Spleen (tissue), 11 donors: ENCODE data around the gene LEKR1. TPM values are rescaled to one million over a fixed set of nuclear protein-coding genes. Genes with fewer than 3 reads are reported as not detected.
A peak's percentile ranks its signal among the peaks of the same experiment; 100 is the strongest.

ENCODE experiments used
- DNase-seq: peaks from one replicate; pipeline ENCODE4 v3.0.0-alpha.2; 2020
- H3K27ac ChIP-seq, 8 donors: fragments of 200-600 bp; sonication (generic) in 7 of 8; 1 replicate in 4 of 8; 2 replicates in 4 of 8; pipeline versions ENCODE4 v1.5.0 to v1.8.0; 2016 to 2021; ENCODE audit warnings: inconsistent platforms in 4 of 8, mild to moderate bottlenecking in 4 of 8, moderate library complexity in 1 of 8
- H3K27me3 ChIP-seq, 7 donors: fragments of 200-600 bp; sonication (generic) in 6 of 7; replicated peaks in 1 of 7; 1 replicate in 4 of 7; 2 replicates in 3 of 7; pipeline versions ENCODE4 v1.5.0 to v1.8.0; 2016 to 2021; ENCODE audit warnings: inconsistent platforms in 3 of 7, mild to moderate bottlenecking in 1 of 7
- H3K36me3 ChIP-seq, 6 donors: fragments of 200-600 bp; sonication (generic) in 5 of 6; 1 replicate in 4 of 6; 2 replicates in 2 of 6; pipeline versions ENCODE4 v1.5.0 to v1.8.0; 2016 to 2021; ENCODE audit warnings: inconsistent platforms in 2 of 6
- H3K4me1 ChIP-seq, 6 donors: fragments of 200-600 bp; sonication (generic) in 5 of 6; 1 replicate in 3 of 6; 2 replicates in 3 of 6; pipeline versions ENCODE4 v1.5.0 to v1.8.0; 2016 to 2021; ENCODE audit warnings: inconsistent platforms in 3 of 6
- H3K4me3 ChIP-seq, 8 donors: fragments of 200-600 bp; sonication (generic) in 7 of 8; 1 replicate in 4 of 8; 2 replicates in 4 of 8; pipeline versions ENCODE4 v1.5.0 to v1.8.0; 2016 to 2021; ENCODE audit warnings: inconsistent platforms in 4 of 8, mild to moderate bottlenecking in 4 of 8, moderate library complexity in 2 of 8
- H3K9me3 ChIP-seq, 8 donors: fragments of 200-600 bp; sonication (generic) in 7 of 8; 1 replicate in 4 of 8; 2 replicates in 4 of 8; pipeline versions ENCODE4 v1.5.0 to v1.8.0; 2016 to 2021; ENCODE audit warnings: inconsistent platforms in 4 of 8
- CTCF ChIP-seq, 11 experiments: fragments of 200-600 bp in 7 of 11; fragments of 450-650 bp in 4 of 11; sonication (generic) in 4 of 11; IDR thresholded peaks in 8 of 11; conservative IDR thresholded peaks in 3 of 11; 1 replicate in 7 of 11; 2 replicates in 4 of 11; pipeline versions ENCODE4 v1.4.0 to v1.8.0; 2016 to 2021; ENCODE audit warnings: antibody characterized with exemption in 11 of 11, inconsistent platforms in 4 of 11, mild to moderate bottlenecking in 1 of 11
- POLR2A ChIP-seq, 3 donors: fragments of 450-650 bp; IDR thresholded peaks; one replicate each; pipeline ENCODE4 v1.5.1; 2017; ENCODE audit warnings: antibody characterized with exemption in 3 of 3, mild to moderate bottlenecking in 1 of 3
- POLR2AphosphoS5 ChIP-seq, 3 donors: sonication (generic); formaldehyde crosslinking; IDR thresholded peaks; one replicate each; pipeline ENCODE4 v1.5.1; 2017; ENCODE audit warnings: antibody characterized with exemption in 3 of 3
- WGBS, 5 donors: extraction: QIAGEN DNeasy Blood & Tissue Kit in 3 of 5; methylation state at CpG; one replicate each; pipeline versions ENCODE4 v1.1.5 to v1.1.7; 2013 to 2018; 5-methylcytosine and 5-hydroxymethylcytosine counted together
- intact Hi-C: fragments of 100-400 bp; cut with DNase I; formaldehyde crosslinking; loops from one replicate; pipeline ENCODE4 v1.15.0; 2023; ENCODE audit warnings: low total_unique reads
- polyA plus RNA-seq, 3 donors: library from polyadenylated mRNA; stranded (reverse); fragments of 200-250 nt; gene quantifications; one replicate each; pipeline ENCODE4 v1.2.1, GENCODE V29; 2013
- total RNA-seq, 7 donors: library from RNA; depleted of rRNA in 3 of 7; stranded (reverse); fragments of >200 nt in 3 of 7; fragmentation: NEBNext Ultra II Directional in 4 of 7; extraction: Animal tissue kit (Norgen Biotek cat#: 25700) in 4 of 7; gene quantifications; one replicate each; pipeline versions ENCODE4 v1.1.0 to v1.2.1, GENCODE V29; 2016 to 2021
- donor health status: healthy with polysubstance abuse.
- donor health status: DM: no; HTN: no; CAD: no; lungs with moderate emphysema.
- donor health status: DM: no; HTN: no; CAD: no.
- donor health status: Bipolar disorder and iron deficiency.
- donor health status: healthy.
- donor health status: DM: no; HTN: no; CAD: no.
- donor health status: DM: yes; HTN: yes; CAD: no.

The LEKR1 gene
- total and polyA plus RNA-seq, 10 donors = 0.48 to 7.5 (median 2.5) TPM

GRCh38 chr3:157082305-157082982, 256.3 kb downstream of the LEKR1 start:
- H3K4me1 ChIP-seq = peaks cover 0 to 21% (median 14%) of the 10 kb centered on the region in 6 donors
- TF ChIP-seq POLR2AphosphoS5 (IDR thresholded peaks at IDR 0.05) (no peak), CTCF (IDR thresholded peaks at IDR 0.05 in 8 of 11, conservative IDR thresholded peaks at IDR 0.05 in 3 of 11) (no peak), POLR2A (IDR thresholded peaks at IDR 0.05) (no peak)
- H3K27me3 ChIP-seq = no peaks in the 10 kb centered on the region
- H3K27ac ChIP-seq = no peak overlapping the region
- H3K36me3 ChIP-seq = no peaks in the 10 kb centered on the region
- intact Hi-C loops = loop anchor here (10.0 kb wide), 1 partner anchor 528 kb away; the partner anchor contains the start of gene SSR3
- no peaks in the 10 kb centered on the region for H3K9me3 ChIP-seq
- no peak overlapping the region for H3K4me3 ChIP-seq
- WGBS, 5 donors = 80 to 90% (median 89%) methylated on average over 7 to 11 of the region's 11 CpGs
- DNase-seq = no peak

GRCh38 chr3:157083824-157084223, 257.7 kb downstream of the LEKR1 start:
- Histone ChIP-seq H3K36me3 (no peaks in the 10 kb centered on the region), H3K4me1 (peaks cover 5 to 34% (median 26%) of the 10 kb centered on the region in 6 donors), H3K27ac (no peak overlapping the region), H3K9me3 (no peaks in the 10 kb centered on the region), H3K27me3 (peaks cover 0 to 4% (median 0%) of the 10 kb centered on the region in 7 donors), H3K4me3 (no peak overlapping the region)
- TF ChIP-seq POLR2AphosphoS5 (IDR thresholded peaks at IDR 0.05) (no peak), POLR2A (IDR thresholded peaks at IDR 0.05) (no peak), CTCF (IDR thresholded peaks at IDR 0.05 in 8 of 11, conservative IDR thresholded peaks at IDR 0.05 in 3 of 11) (no peak)
- intact Hi-C loops = loop anchor here (10.0 kb wide), 1 partner anchor 529 kb away; the partner anchor contains the start of gene SSR3
- 89 to 100% (median 96%) methylated on average over 1 of the region's 1 CpG for WGBS, 5 donors
- no peak for DNase-seq

- Histone ChIP-seq H3K36me3 (no peaks in the 10 kb centered on the region), H3K27me3 (peaks cover 0 to 4% (median 0%) of the 10 kb centered on the region in 7 donors), H3K9me3 (no peaks in the 10 kb centered on the region), H3K4me1 (peaks cover 16 to 56% (median 44%) of the 10 kb centered on the region in 6 donors), H3K27ac (peak overlapping the region in 4 of 8 donors; percentile 14 to 97 (median 96)), H3K4me3 (no peak overlapping the region)
- intact Hi-C loops = loop anchor here (5.0 to 10.0 kb wide), 2 partner anchors 414 to 531 kb away; partner anchors contain the start of genes SSR3 and TIPARP
- 71 to 80% (median 74%) methylated on average over 6 of the region's 6 CpGs for WGBS, 5 donors
- no peak for DNase-seq
- TF ChIP-seq POLR2AphosphoS5 (IDR thresholded peaks at IDR 0.05) = no peak
- TF ChIP-seq POLR2A (IDR thresholded peaks at IDR 0.05) = no peak
- TF ChIP-seq CTCF (IDR thresholded peaks at IDR 0.05 in 8 of 11, conservative IDR thresholded peaks at IDR 0.05 in 3 of 11) = no peak
These were observed 260.1 kb downstream of the LEKR1 start for GRCh38 chr3:157086060-157086750.

GRCh38 chr3:157086775-157087174, 260.6 kb downstream of the LEKR1 start:
- Histone ChIP-seq H3K4me1 (peaks cover 16 to 56% (median 41%) of the 10 kb centered on the region in 6 donors), H3K4me3 (no peak overlapping the region), H3K36me3 (no peaks in the 10 kb centered on the region), H3K27ac (peak overlapping the region in 7 of 8 donors; percentile 55 to 99 (median 96)), H3K9me3 (no peaks in the 10 kb centered on the region), H3K27me3 (peaks cover 0 to 4% (median 0%) of the 10 kb centered on the region in 7 donors)
- DNase-seq = no peak
- intact Hi-C loops = loop anchor here (5.0 to 10.0 kb wide), 2 partner anchors 414 to 532 kb away; partner anchors contain the start of genes SSR3 and TIPARP
- WGBS, 5 donors = 80 to 89% (median 84%) methylated on average over 3 of the region's 3 CpGs
- no peak for TF ChIP-seq POLR2A (IDR thresholded peaks at IDR 0.05)
- TF ChIP-seq CTCF (IDR thresholded peaks at IDR 0.05 in 8 of 11, conservative IDR thresholded peaks at IDR 0.05 in 3 of 11) = no peak
- no peak for TF ChIP-seq POLR2AphosphoS5 (IDR thresholded peaks at IDR 0.05)
